Glutamatergic neuron (in vitro differentiated cells): ENCODE measurements around the gene RPL22L1. TPM values are rescaled to one million over a fixed set of nuclear protein-coding genes. Genes with fewer than 3 reads are reported as not detected.
"Not testable (repeated sequence)": the region's sequence is repeated elsewhere in the genome, so short reads cannot be mapped to it uniquely, and the experiment has no call there.

Experiments
- DNase-seq: peaks from one replicate; pipeline ENCODE4 v3.0.0; 2022
- H3K27ac Mint-ChIP-seq: one replicate; pipeline ENCODE4 v1.8.0; 2020; ENCODE audit warnings: mild to moderate bottlenecking, mixed read lengths, inconsistent platforms; ENCODE audit not compliant: unreplicated experiment
- H3K27me3 Mint-ChIP-seq: one replicate; pipeline ENCODE4 v1.8.0; 2020; ENCODE audit warnings: mild to moderate bottlenecking, moderate library complexity, mixed read lengths, inconsistent platforms; ENCODE audit not compliant: unreplicated experiment
- H3K36me3 Mint-ChIP-seq: one replicate; pipeline ENCODE4 v1.8.0; 2020; ENCODE audit warnings: mild to moderate bottlenecking, mixed read lengths, inconsistent platforms; ENCODE audit not compliant: unreplicated experiment
- H3K4me1 Mint-ChIP-seq: one replicate; pipeline ENCODE4 v1.8.0; 2020; ENCODE audit warnings: mild to moderate bottlenecking, low read depth, mixed read lengths, inconsistent platforms; ENCODE audit not compliant: unreplicated experiment
- H3K4me3 Mint-ChIP-seq: one replicate; pipeline ENCODE4 v1.8.0; 2020; ENCODE audit warnings: mild to moderate bottlenecking, mixed read lengths, inconsistent platforms; ENCODE audit not compliant: unreplicated experiment
- H3K9me3 Mint-ChIP-seq: one replicate; pipeline ENCODE4 v1.8.0; 2020; ENCODE audit warnings: mild to moderate bottlenecking, moderate library complexity, mixed read lengths, inconsistent platforms; ENCODE audit not compliant: unreplicated experiment
- CTCF ChIP-seq: fragments of 200-600 bp; sonication (generic); IDR thresholded peaks from one replicate; pipeline ENCODE4 v1.5.0; 2021; ENCODE audit not compliant: partially characterized antibody, unreplicated experiment
- total RNA-seq: library from RNA; stranded (reverse); fragmentation: NEBNext Ultra II Directional; extraction: Animal tissue kit (Norgen Biotek cat#: 25700); gene quantifications from one replicate; pipeline ENCODE4 v1.2.1, GENCODE V29; 2021; ENCODE audit not compliant: unreplicated experiment

The RPL22L1 gene
- total RNA-seq, 1 donor from 2014 or later = 10.8 TPM

DNA sequence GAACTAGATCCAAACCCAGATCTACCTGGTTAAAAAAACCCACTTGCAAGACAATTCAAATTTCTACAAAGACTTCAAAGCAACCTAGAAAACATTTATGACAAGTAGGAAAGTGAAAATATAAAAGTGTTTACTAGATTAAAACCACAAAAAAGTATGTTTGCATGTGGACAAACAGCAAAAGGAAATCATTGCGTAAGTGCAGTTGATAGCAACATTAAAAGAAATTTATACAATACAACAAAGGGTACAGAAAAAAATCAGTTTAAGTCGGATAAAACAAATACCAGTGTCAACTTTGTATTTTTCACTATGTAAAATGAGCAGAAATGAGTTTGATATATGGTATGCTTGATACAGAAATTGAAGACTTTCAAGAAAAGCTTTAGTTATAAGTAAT is 35.9 kb upstream of the RPL22L1 start:
- DNase-seq = no peak
- TF ChIP-seq CTCF = no peak

GRCh38 chr3:170903123-170903522 is 33.1 kb upstream of the RPL22L1 start:
- no peak for TF ChIP-seq CTCF
- no peaks in the 10 kb centered on the region for H3K4me1 Mint-ChIP-seq
- H3K4me3 Mint-ChIP-seq = no peak overlapping the region
- DNase-seq = no peak
- no peaks in the 10 kb centered on the region for H3K27me3 Mint-ChIP-seq
- peaks cover 2% of the 10 kb centered on the region for H3K9me3 Mint-ChIP-seq
- no peaks in the 10 kb centered on the region for H3K36me3 Mint-ChIP-seq
- no peak overlapping the region for H3K27ac Mint-ChIP-seq

More for the DNA sequence above, 35.9 kb upstream of the RPL22L1 start:
- no peaks in the 10 kb centered on the region for H3K4me1 Mint-ChIP-seq
- peaks cover 4% of the 10 kb centered on the region for H3K36me3 Mint-ChIP-seq
- H3K27me3 Mint-ChIP-seq = peaks cover 3% of the 10 kb centered on the region
- peaks cover 10% of the 10 kb centered on the region for H3K9me3 Mint-ChIP-seq
- H3K4me3 Mint-ChIP-seq = no peak overlapping the region
- H3K27ac Mint-ChIP-seq = no peak overlapping the region

GRCh38 chr3:170899455-170899854 is 29.5 kb upstream of the RPL22L1 start:
- no peaks in the 10 kb centered on the region for H3K27me3 Mint-ChIP-seq
- peaks cover 1% of the 10 kb centered on the region for H3K9me3 Mint-ChIP-seq
- no peaks in the 10 kb centered on the region for H3K4me1 Mint-ChIP-seq
- no peak for TF ChIP-seq CTCF
- no peak overlapping the region for H3K4me3 Mint-ChIP-seq
- peaks cover 11% of the 10 kb centered on the region for H3K36me3 Mint-ChIP-seq
- no peak for DNase-seq
- H3K27ac Mint-ChIP-seq = no peak overlapping the region

- Mint-ChIP-seq H3K9me3 (peaks cover 1% of the 10 kb centered on the region), H3K4me3 (no peak overlapping the region), H3K4me1 (no peaks in the 10 kb centered on the region), H3K27me3 (no peaks in the 10 kb centered on the region), H3K27ac (no peak overlapping the region), H3K36me3 (peaks cover 11% of the 10 kb centered on the region)
- DNase-seq = no peak
- TF ChIP-seq CTCF = no peak
These were observed 28.0 kb upstream of the RPL22L1 start for GRCh38 chr3:170897978-170898377.

- not testable (repeated sequence) for H3K4me1 Mint-ChIP-seq, DNase-seq, H3K27me3 Mint-ChIP-seq, H3K4me3 Mint-ChIP-seq, H3K27ac Mint-ChIP-seq, H3K9me3 Mint-ChIP-seq
- H3K36me3 Mint-ChIP-seq = peaks cover 11% of the 10 kb centered on the region
These were observed 27.2 kb upstream of the RPL22L1 start for GRCh38 chr3:170897199-170897598.

GRCh38 chr3:170896781-170897180 is 26.8 kb upstream of the RPL22L1 start:
- no peaks in the 10 kb centered on the region for H3K4me1 Mint-ChIP-seq
- no peak overlapping the region for H3K4me3 Mint-ChIP-seq
- no peak overlapping the region for H3K27ac Mint-ChIP-seq
- H3K9me3 Mint-ChIP-seq = peaks cover 1% of the 10 kb centered on the region
- H3K36me3 Mint-ChIP-seq = peaks cover 11% of the 10 kb centered on the region
- DNase-seq = no peak
- TF ChIP-seq CTCF = no peak
- no peaks in the 10 kb centered on the region for H3K27me3 Mint-ChIP-seq

- peaks cover 11% of the 10 kb centered on the region for H3K36me3 Mint-ChIP-seq
- not testable (repeated sequence) for H3K27ac Mint-ChIP-seq, DNase-seq, H3K9me3 Mint-ChIP-seq, H3K4me3 Mint-ChIP-seq, H3K27me3 Mint-ChIP-seq, H3K4me1 Mint-ChIP-seq
These were observed 26.3 kb upstream of the RPL22L1 start for GRCh38 chr3:170896333-170896732.
